HL-60/S4 (cell line): ENCODE data around the gene NF1.

Experiments
- in situ Hi-C: fragments of 300-500 bp; cut with MboI; formaldehyde crosslinking; loops from 2 replicates; pipeline ENCODE4 v1.14.3; 2022; ENCODE audit warnings: low sequenced_read_pairs

NF1 gene

DNA sequence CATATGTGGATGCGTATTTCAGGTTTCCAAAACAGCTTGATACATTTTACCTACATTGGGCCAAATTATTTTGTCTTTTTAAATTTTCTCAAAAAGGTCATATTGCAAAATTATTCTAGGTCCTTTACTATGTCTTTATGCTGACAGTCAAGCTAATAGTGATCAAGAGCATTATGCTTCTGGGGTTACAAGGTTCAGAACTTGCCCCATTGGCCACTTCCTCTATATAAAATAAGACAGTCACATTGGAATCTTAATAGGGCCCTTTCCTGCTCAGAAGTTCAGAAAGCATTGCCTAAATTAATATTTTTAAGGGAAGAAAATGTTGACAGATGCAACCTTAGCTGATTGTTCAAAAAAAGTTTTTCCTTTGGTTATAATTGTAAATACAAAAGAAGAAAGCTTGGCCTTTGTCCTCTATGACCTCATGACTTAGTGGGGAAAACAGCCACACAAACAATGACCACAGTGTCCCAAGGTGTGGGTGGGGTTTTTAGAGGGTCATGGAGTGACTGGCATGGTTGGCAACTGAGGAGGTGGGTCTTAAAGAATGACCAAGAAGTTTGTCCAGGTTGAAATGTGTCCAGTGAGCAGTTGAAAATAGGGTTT lies 284.9 kb downstream of the NF1 start:
- in situ Hi-C loops, result loop anchor here (25.0 kb wide), 1 partner anchor 367 kb away; no protein-coding TSS in a partner anchor

DNA sequence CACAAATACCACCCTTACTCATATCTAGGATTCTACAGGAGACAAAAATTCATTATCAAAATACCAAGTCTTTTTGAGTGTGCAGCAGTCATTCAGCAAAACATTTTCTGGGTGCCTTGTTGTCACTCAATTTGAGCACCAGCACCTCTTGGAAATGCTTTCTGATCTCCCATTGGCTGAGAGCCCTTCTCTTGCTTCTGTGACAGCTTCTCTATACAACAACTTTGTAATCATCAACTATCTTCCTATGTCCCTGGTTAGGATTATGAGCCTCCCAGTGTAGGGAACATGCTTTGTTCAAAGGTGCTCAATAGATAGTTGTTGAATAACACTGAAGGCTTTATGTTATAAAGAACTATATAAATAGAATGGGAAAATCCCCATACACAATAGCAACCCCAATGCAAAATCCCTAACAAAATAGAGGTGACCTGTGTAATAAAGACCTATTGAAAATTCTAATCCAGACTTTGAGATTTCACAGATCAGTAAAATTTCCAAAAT lies 286.4 kb downstream of the NF1 start:
- in situ Hi-C loops, result loop anchor here (25.0 kb wide), 1 partner anchor 369 kb away; no protein-coding TSS in a partner anchor

GRCh38 chr17:31382668-31383275 lies 288.0 kb downstream of the NF1 start:
- in situ Hi-C loops, result loop anchor here (25.0 kb wide), 1 partner anchor 370 kb away; no protein-coding TSS in a partner anchor

- in situ Hi-C loops, result loop anchor here (25.0 kb wide), 1 partner anchor 371 kb away; no protein-coding TSS in a partner anchor
These were observed 288.7 kb downstream of the NF1 start for GRCh38 chr17:31383488-31383887.

- in situ Hi-C loops, result loop anchor here (25.0 kb wide), 1 partner anchor 373 kb away; no protein-coding TSS in a partner anchor
These were observed 290.9 kb downstream of the NF1 start for GRCh38 chr17:31385428-31386285.

DNA sequence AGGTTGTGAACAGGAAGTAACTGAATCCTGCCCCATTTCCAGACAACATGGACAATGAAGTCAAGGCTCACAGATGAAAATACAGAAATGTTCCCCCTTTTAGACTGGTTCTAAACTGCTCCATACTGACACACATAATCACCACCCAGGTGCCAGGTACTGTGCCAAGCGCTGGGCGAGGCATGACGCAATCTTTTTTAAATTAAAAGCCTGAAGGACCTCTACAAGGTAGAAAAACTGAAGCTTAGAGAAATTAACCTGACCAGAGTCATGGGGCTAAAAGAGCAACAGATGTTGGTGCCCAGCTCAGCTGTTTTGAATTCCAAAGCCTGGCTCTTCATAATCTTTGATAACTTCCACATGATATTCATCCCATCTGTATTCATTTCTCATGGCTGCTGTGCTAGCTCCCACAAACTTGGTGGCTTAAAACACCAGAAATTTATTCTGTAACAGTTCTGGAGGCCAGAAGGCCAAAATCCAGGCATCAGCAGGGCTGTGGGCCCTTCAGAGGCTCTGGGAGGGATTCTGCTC lies 291.8 kb downstream of the NF1 start:
- in situ Hi-C loops, result loop anchor here (25.0 kb wide), 1 partner anchor 374 kb away; no protein-coding TSS in a partner anchor

DNA sequence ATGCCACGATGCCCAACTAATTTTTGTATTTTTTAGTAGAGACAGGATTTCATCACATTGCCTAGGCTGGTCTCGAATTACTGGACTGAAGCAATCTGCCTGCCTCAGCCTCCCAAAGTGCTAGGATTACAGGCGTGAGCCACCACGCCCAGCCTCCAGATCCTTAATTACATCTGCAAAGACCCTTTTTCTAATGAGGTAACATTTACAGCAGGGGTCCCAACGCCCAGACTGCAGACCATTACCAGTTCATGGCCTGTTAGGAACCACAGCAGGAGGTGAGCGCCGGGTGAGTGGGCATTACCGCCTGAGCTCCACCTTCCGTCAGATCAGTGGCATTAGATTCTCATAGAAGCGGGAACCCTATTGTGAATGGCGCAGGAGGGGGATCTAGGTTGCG lies 292.7 kb downstream of the NF1 start:
- in situ Hi-C loops, result loop anchor here (25.0 kb wide), 1 partner anchor 375 kb away; no protein-coding TSS in a partner anchor

GRCh38 chr17:31388351-31388750 lies 293.6 kb downstream of the NF1 start:
- in situ Hi-C loops, result loop anchor here (25.0 kb wide), 1 partner anchor 376 kb away; no protein-coding TSS in a partner anchor

DNA sequence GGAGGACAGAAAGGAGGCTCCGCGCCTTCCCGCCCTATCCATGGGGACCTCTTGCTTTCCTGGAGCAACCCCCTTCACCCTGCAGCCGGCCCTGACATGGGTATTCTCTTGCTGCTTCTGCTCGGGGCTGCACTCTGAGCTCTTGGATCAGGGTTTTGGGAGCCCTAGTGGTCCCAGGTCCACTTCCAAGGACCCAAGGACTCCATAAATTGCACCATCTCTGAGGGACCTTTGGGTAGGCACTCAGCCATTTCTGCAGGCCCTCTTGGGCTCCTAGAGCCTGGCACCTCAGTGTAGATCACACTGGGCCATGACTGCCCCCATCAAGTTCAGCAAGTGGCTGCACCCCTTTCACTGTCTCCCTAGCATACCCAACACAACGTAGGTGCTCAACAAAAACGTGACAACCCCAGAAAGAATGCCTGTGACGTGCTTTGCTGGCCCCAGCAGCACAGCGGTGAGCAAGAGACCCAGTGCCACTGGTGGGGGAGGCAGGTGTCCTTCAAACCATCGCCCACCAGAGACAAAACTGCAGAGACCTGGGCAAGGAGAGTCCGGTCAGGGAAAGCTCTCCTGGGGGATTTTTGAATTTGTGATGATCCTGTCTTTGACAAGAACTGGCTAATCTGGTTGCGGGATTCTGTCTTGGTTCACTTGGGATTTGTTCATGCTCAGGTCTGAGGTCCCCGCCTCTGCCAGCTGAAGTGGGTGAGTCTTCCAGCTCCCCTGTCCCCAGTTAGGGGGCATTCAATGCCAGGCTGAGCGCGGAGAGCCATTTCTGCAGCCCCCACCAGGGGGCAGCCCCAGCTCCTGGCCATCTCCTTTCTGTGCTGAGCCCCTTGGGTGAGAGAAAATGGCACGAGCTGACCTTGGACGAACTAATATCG lies 294.2 kb downstream of the NF1 start:
- in situ Hi-C loops, result loop anchor here (25.0 kb wide), 1 partner anchor 377 kb away; no protein-coding TSS in a partner anchor

DNA sequence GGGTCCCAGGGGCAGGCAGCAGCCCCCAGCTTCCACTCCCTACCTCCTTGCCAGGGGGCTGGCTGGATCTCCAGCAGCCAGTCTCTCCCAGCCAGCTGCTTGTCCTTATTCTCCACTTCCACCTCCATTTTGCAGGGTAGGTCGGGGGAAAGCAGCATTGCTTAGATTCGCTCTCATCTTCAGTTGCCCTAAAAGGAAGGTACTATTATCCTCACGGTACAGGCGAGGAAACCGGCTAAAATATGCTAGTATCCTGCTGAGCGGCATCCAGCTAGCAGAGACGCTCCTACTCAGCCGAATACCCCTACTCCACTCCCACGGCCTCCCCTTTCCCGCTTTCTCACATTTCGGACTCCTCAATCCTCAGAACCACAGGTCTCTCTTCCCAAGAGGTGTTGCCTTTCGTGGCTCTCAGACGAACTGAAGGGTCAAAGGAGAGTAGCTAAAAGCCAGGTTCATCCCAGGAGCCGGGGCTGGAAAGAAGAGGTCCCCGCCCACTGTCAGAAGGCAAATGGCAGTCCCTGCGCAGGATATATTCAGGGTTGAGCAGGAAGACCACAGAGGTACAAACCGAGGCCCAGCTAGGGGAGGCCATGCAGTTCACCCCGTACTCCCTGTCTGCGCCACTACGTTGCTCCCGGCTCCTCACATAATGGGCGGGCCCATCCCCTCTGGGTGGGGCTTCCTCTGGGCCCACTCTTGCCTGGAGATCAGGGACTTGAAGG lies 295.0 kb downstream of the NF1 start:
- in situ Hi-C loops, result loop anchor here (25.0 kb wide), 1 partner anchor 378 kb away; no protein-coding TSS in a partner anchor

DNA sequence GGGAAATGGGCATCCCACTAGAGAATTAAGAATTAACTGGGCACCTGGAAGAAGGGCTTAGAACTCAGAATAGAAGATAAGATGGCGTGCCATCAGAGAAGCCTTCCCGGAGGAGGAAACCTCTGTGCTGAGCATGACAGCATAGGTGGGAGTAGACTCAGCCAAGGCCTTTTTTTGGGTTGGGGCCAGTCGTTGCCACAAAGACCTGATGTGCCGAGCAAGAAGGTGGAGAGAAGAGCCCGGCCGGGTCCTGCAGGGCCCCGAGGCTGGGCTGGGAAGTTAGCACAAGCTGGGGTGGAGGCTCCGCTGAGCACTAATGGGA lies 295.6 kb downstream of the NF1 start:
- in situ Hi-C loops, result loop anchor here (25.0 kb wide), 1 partner anchor 378 kb away; no protein-coding TSS in a partner anchor

GRCh38 chr17:31390748-31391495 lies 296.1 kb downstream of the NF1 start:
- in situ Hi-C loops, result loop anchor here (25.0 kb wide), 1 partner anchor 379 kb away; no protein-coding TSS in a partner anchor

DNA sequence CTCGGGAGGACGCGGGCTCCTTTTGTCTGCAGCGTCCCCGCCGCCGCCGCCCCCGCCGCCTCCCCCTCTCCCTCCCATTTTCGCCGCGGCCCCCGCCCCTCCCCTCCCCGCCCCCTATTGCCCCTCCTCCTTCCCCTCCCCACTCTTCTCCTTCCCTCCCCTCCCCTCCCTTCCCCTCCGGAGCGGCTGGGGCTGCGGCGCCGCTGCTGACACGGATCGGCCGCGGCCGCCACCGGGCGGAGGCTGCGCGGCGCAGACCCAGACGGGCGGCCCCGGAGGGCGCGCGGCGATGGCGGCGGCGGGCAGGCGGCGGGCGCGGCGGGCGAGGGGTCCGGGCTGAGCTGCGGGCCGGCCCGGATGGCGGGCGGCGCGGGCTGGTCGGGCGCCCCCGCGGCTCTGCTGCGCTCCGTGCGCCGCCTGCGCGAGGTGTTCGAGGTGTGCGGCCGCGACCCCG lies 296.7 kb downstream of the NF1 start, which contains the start of gene RAB11FIP4:
RAB11FIP4 (plus strand) TSS at position 180 of the 454 bp plus-strand sequence; CDS start at position 358, 178 bp downstream.
- in situ Hi-C loops, result loop anchor here (25.0 kb wide), 1 partner anchor 379 kb away; no protein-coding TSS in a partner anchor

DNA sequence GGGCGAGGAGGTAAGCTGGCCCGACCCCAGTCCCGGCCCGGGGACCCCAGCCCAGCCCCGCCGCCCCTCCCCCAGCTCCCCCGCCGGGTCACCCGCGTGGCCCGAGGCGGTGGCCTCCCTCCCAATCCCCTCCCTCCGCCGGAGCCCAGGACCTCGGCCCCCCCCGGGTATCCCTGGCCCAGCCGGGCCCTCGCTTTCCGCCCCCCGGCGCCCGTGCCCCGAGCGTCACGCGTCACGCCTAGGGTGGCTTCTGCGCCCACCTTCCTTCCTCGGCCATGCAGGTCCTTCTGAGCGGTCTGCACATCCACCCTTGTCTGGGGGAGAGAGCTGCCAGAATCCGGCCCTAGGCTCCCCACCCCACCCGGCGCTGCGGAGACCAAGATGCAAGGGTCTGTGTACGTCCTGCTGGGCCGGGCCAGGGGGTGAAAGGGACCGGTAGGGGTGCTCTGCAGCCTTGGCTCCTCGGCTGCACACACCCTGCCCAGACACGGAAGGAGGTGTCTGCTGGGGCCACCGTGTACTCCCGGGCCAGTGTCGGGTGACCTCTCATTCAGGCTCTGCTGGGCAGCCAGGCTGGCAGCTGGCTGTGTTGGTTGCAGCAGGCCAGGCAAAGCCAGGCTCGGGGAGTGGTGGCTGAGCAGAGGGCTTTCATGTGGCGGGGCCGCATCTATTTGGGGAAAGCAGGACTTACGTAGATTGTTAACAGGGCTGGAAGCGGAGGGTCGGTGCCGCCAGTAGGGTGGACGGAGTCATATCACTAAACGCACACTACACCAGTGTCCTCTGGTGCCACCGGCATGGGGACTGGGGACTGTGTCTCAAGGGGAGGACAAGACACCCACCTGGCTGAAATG lies 297.5 kb downstream of the NF1 start:
- in situ Hi-C loops, result loop anchor here (25.0 kb wide), 1 partner anchor 380 kb away; no protein-coding TSS in a partner anchor

GRCh38 chr17:31392856-31393748 lies 298.3 kb downstream of the NF1 start:
- in situ Hi-C loops, result loop anchor here (25.0 kb wide), 1 partner anchor 381 kb away; no protein-coding TSS in a partner anchor

DNA sequence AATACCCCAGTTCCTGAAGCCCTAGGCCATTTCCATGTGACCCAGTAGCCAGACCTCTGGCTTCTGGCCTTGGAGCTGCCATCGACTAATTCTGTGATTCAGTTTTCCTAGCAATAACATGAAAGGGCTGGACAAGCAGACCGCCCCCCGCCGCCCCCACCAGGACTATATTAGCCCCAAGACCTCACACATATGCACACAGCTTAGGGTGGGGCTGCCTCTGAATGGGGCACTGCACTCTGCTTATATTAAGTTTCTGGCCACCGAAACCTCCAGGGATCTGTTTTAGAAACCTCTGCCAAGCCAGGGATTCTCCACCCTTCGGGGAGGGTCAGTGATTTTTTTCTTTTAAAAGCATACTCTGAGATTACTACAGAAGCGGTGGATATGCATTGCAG lies 299.0 kb downstream of the NF1 start:
- in situ Hi-C loops, result loop anchor here (25.0 kb wide), 1 partner anchor 381 kb away; no protein-coding TSS in a partner anchor
